ENCODE data around the gene VARS1.

The VARS1 gene

GRCh38 chr6:31775633-31776484, 19.7 kb downstream of the VARS1 start:
- DNase-seq (ENCODE audit: extremely low read depth, low read depth) = no peak
- no peak for TF ChIP-seq CTCF (IDR thresholded peaks at IDR 0.05; ENCODE audit: low read depth, low read length)

- DNase-seq (ENCODE audit: extremely low read depth, low read depth) = no peak
- TF ChIP-seq CTCF (IDR thresholded peaks at IDR 0.05; ENCODE audit: low read depth, low read length) = no peak
These were observed 20.4 kb downstream of the VARS1 start for GRCh38 chr6:31775184-31775583.

- no peak for TF ChIP-seq CTCF (IDR thresholded peaks at IDR 0.05; ENCODE audit: low read depth, low read length)
- no peak for DNase-seq (ENCODE audit: extremely low read depth, low read depth)
These were observed 23.6 kb downstream of the VARS1 start for GRCh38 chr6:31771992-31772358.

- no peak for DNase-seq (ENCODE audit: extremely low read depth, low read depth)
- TF ChIP-seq CTCF (IDR thresholded peaks at IDR 0.05; ENCODE audit: low read depth, low read length) = no peak
These were observed 24.7 kb downstream of the VARS1 start for GRCh38 chr6:31770860-31771259.

- DNase-seq (ENCODE audit: extremely low read depth, low read depth) = no peak
- TF ChIP-seq CTCF (IDR thresholded peaks at IDR 0.05; ENCODE audit: low read depth, low read length) = peak; percentile 68
These were observed 25.7 kb downstream of the VARS1 start for GRCh38 chr6:31769684-31770371.

GRCh38 chr6:31768363-31769257, 26.9 kb downstream of the VARS1 start:
- DNase-seq (ENCODE audit: extremely low read depth, low read depth) = no peak
- TF ChIP-seq CTCF (IDR thresholded peaks at IDR 0.05; ENCODE audit: low read depth, low read length) = no peak

All from AG09319 (cell line).